ENCODE measurements around the gene MACROD1. TPM values are rescaled to one million over a fixed set of nuclear protein-coding genes. Genes with fewer than 3 reads are reported as not detected.

Gene MACROD1
- total RNA-seq, 1 experiment from 2014 or later: 36.9 TPM

- TF ChIP-seq ZNF232 (CRISPR knock-in tag; IDR thresholded peaks at IDR 0.05): no peak
- no peak for TF ChIP-seq CREM (CRISPR knock-in tag; IDR thresholded peaks at IDR 0.05)
- TF ChIP-seq IRF2 (CRISPR knock-in tag; IDR thresholded peaks at IDR 0.05; ENCODE audit: borderline replicate concordance, low read depth): no peak
- TF ChIP-seq AFF4 (CRISPR knock-in tag; IDR thresholded peaks at IDR 0.05; ENCODE audit: borderline replicate concordance): no peak
- TF ChIP-seq MXD4 (CRISPR knock-in tag; IDR thresholded peaks at IDR 0.05; ENCODE audit: borderline replicate concordance): no peak
- TF ChIP-seq TEAD1 (CRISPR knock-in tag; IDR thresholded peaks at IDR 0.05): no peak
- TF ChIP-seq MAX (CRISPR knock-in tag; IDR thresholded peaks at IDR 0.05): no peak
- no peak for TF ChIP-seq ATF1 (CRISPR knock-in tag; IDR thresholded peaks at IDR 0.05)
- TF ChIP-seq ZNF416 (CRISPR knock-in tag; IDR thresholded peaks at IDR 0.05): no peak
- no peak for TF ChIP-seq FOXP1 (CRISPR knock-in tag; IDR thresholded peaks at IDR 0.05; ENCODE audit: borderline replicate concordance)
- no peak for TF ChIP-seq SMAD3 (CRISPR knock-in tag; IDR thresholded peaks at IDR 0.05; ENCODE audit: borderline replicate concordance)
- no peak for TF ChIP-seq PRDM15 (CRISPR knock-in tag; IDR thresholded peaks at IDR 0.05)
- TF ChIP-seq RORB (CRISPR knock-in tag; IDR thresholded peaks at IDR 0.05): no peak
- TF ChIP-seq FOXJ3 (CRISPR knock-in tag; IDR thresholded peaks at IDR 0.05; ENCODE audit: borderline replicate concordance): no peak
- no peak for TF ChIP-seq ATF2 (CRISPR knock-in tag; IDR thresholded peaks at IDR 0.05; ENCODE audit: borderline replicate concordance, low read depth)
- TF ChIP-seq EMX1 (CRISPR knock-in tag; IDR thresholded peaks at IDR 0.05): no peak
- TF ChIP-seq KAT7 (CRISPR knock-in tag; IDR thresholded peaks at IDR 0.05; ENCODE audit: borderline replicate concordance): no peak
- no peak for TF ChIP-seq ZNF138 (CRISPR knock-in tag; conservative IDR thresholded peaks at IDR 0.05)
- no peak for TF ChIP-seq ERG (CRISPR knock-in tag; IDR thresholded peaks at IDR 0.05)
- H3K4me3 Mint-ChIP-seq: no peak overlapping the region
- H3K4me1 Mint-ChIP-seq: peaks cover 5% of the 10 kb centered on the region; the same call in 1 of the 2 replicates
- ChIA-PET CTCF (interaction anchor here (1.8 kb wide), 1 partner anchor 73 kb away, joined by 5 read pairs; no protein-coding TSS in a partner anchor), POLR2A (no interaction called here)
- DNase-seq (ENCODE audit: low spot score) (no peak), ATAC-seq (no peak)
- H3K27me3 Mint-ChIP-seq (ENCODE audit: low read depth): peaks cover 30% of the 10 kb centered on the region
- peaks cover 5% of the 10 kb centered on the region; the same call in 1 of the 2 replicates for H3K36me3 Mint-ChIP-seq
- H3K9me3 Mint-ChIP-seq: no peaks in the 10 kb centered on the region
- H3K27ac Mint-ChIP-seq: no peak overlapping the region
Observed at GRCh38 chr11:64114231-64114630, 51.7 kb downstream of the MACROD1 start.

All from WTC11 (cell line).